Mesothelial cell of epicardium (in vitro differentiated cells): ENCODE results near the gene AOPEP. TPM values are rescaled to one million over a fixed set of nuclear protein-coding genes. Genes with fewer than 3 reads are reported as not detected.

ENCODE experiments used
- DNase-seq, 2 experiments: peaks; one replicate each; pipeline ENCODE4 v3.0.0; 2021; ENCODE audit warnings: low spot score in 2 of 2; ENCODE audit not compliant: unreplicated experiment in 2 of 2
- H3K27ac Mint-ChIP-seq: 2 replicates; pipeline ENCODE4 v1.8.0; 2021; ENCODE audit warnings: mixed read lengths
- H3K27me3 Mint-ChIP-seq: 2 replicates; pipeline ENCODE4 v1.8.0; 2021; ENCODE audit warnings: low read depth, mixed read lengths
- H3K36me3 Mint-ChIP-seq: 2 replicates; pipeline ENCODE4 v1.8.0; 2021; ENCODE audit warnings: mixed read lengths
- H3K4me1 Mint-ChIP-seq: 2 replicates; pipeline ENCODE4 v1.8.0; 2021; ENCODE audit warnings: mixed read lengths
- H3K4me3 Mint-ChIP-seq: 2 replicates; pipeline ENCODE4 v1.8.0; 2021; ENCODE audit warnings: mild to moderate bottlenecking, moderate library complexity, mixed read lengths
- H3K9me3 Mint-ChIP-seq: 2 replicates; pipeline ENCODE4 v1.8.0; 2021; ENCODE audit warnings: mixed read lengths
- CTCF ChIP-seq: fragments of 200-600 bp; sonication (generic); IDR thresholded peaks from one replicate; pipeline ENCODE4 v1.5.0; 2021; ENCODE audit warnings: antibody characterized with exemption; ENCODE audit not compliant: unreplicated experiment
- total RNA-seq: library from RNA; stranded (reverse); gene quantifications from 3 replicates; pipeline ENCODE4 v1.2.1, GENCODE V29; 2021

AOPEP gene
- total RNA-seq, 1 donor from 2014 or later, result 63.0 TPM

GRCh38 chr9:94807556-94807955 is 81.1 kb downstream of the AOPEP start:
- Mint-ChIP-seq H3K36me3 (peaks cover 8% of the 10 kb centered on the region), H3K27ac (peak overlapping the region; percentile 92), H3K4me1 (peaks cover 49% of the 10 kb centered on the region), H3K4me3 (no peak overlapping the region), H3K27me3 (no peaks in the 10 kb centered on the region), H3K9me3 (no peaks in the 10 kb centered on the region)
- no peak for TF ChIP-seq CTCF
- DNase-seq, result no peak

GRCh38 chr9:94808926-94809700 is 82.6 kb downstream of the AOPEP start:
- Mint-ChIP-seq H3K36me3 (peaks cover 8% of the 10 kb centered on the region), H3K27ac (no peak overlapping the region), H3K27me3 (no peaks in the 10 kb centered on the region), H3K4me1 (peaks cover 49% of the 10 kb centered on the region), H3K9me3 (no peaks in the 10 kb centered on the region), H3K4me3 (no peak overlapping the region)
- DNase-seq, result no peak
- TF ChIP-seq CTCF, result no peak

GRCh38 chr9:94809778-94810177 is 83.3 kb downstream of the AOPEP start:
- TF ChIP-seq CTCF, result no peak
- DNase-seq, result no peak
- Mint-ChIP-seq H3K9me3 (no peaks in the 10 kb centered on the region), H3K4me1 (peaks cover 45% of the 10 kb centered on the region), H3K4me3 (no peak overlapping the region), H3K27me3 (no peaks in the 10 kb centered on the region), H3K27ac (no peak overlapping the region), H3K36me3 (peaks cover 9% of the 10 kb centered on the region)

- Mint-ChIP-seq H3K4me3 (no peak overlapping the region), H3K27me3 (no peaks in the 10 kb centered on the region), H3K4me1 (peaks cover 32% of the 10 kb centered on the region), H3K36me3 (peaks cover 11% of the 10 kb centered on the region), H3K27ac (no peak overlapping the region), H3K9me3 (no peaks in the 10 kb centered on the region)
- no peak for TF ChIP-seq CTCF
- no peak for DNase-seq
These were observed 84.6 kb downstream of the AOPEP start for GRCh38 chr9:94811074-94811473.

GRCh38 chr9:94812343-94812742 is 85.8 kb downstream of the AOPEP start:
- Mint-ChIP-seq H3K4me1 (peaks cover 23% of the 10 kb centered on the region), H3K4me3 (no peak overlapping the region), H3K36me3 (peaks cover 11% of the 10 kb centered on the region), H3K27me3 (no peaks in the 10 kb centered on the region), H3K9me3 (no peaks in the 10 kb centered on the region), H3K27ac (peak overlapping the region; percentile 44)
- TF ChIP-seq CTCF, result no peak
- DNase-seq, result no peak

GRCh38 chr9:94813379-94813778 is 86.9 kb downstream of the AOPEP start:
- H3K27me3 Mint-ChIP-seq, result no peaks in the 10 kb centered on the region
- H3K27ac Mint-ChIP-seq, result peak overlapping the region; percentile 44
- no peak for TF ChIP-seq CTCF
- H3K4me1 Mint-ChIP-seq, result peaks cover 29% of the 10 kb centered on the region
- no peak for DNase-seq
- no peak overlapping the region for H3K4me3 Mint-ChIP-seq
- no peaks in the 10 kb centered on the region for H3K9me3 Mint-ChIP-seq
- H3K36me3 Mint-ChIP-seq, result peaks cover 9% of the 10 kb centered on the region
